Liver (tissue), 9 donors: Measurements from ENCODE around the gene NOD1. TPM values are rescaled to one million over a fixed set of nuclear protein-coding genes. Genes with fewer than 3 reads are reported as not detected.
A peak's percentile ranks its signal among the peaks of the same experiment; 100 is the strongest.

Source experiments
- DNase-seq: peaks from one replicate; pipeline ENCODE4 v3.0.0-alpha.2; 2017; ENCODE audit warnings: low spot score
- H3K27ac ChIP-seq, 2 donors: one replicate each; pipeline ENCODE4 v1.7.0; 2013; ENCODE audit warnings: inconsistent platforms in 2 of 2, low read length in 2 of 2, control low read depth in 1 of 2, low read depth in 1 of 2, mild to moderate bottlenecking in 1 of 2
- H3K27me3 ChIP-seq, 4 donors: one replicate each; pipeline versions ENCODE4 v1.6.1 to v1.7.0; 2013; ENCODE audit warnings: low read length in 3 of 4, inconsistent platforms in 1 of 4, mild to moderate bottlenecking in 1 of 4, moderate library complexity in 1 of 4; ENCODE audit not compliant: control insufficient read depth in 4 of 4, insufficient read depth in 4 of 4
- H3K36me3 ChIP-seq, 4 donors: one replicate each; pipeline versions ENCODE4 v1.6.1 to v1.7.0; 2013; ENCODE audit warnings: low read length in 3 of 4, mild to moderate bottlenecking in 3 of 4, low read depth in 1 of 4, moderate library complexity in 1 of 4; ENCODE audit not compliant: control insufficient read depth in 4 of 4, insufficient read depth in 3 of 4
- H3K4me1 ChIP-seq, 4 donors: one replicate each; pipeline versions ENCODE4 v1.6.1 to v1.7.0; 2013; ENCODE audit warnings: low read length in 3 of 4, mild to moderate bottlenecking in 3 of 4, moderate library complexity in 1 of 4; ENCODE audit not compliant: control insufficient read depth in 4 of 4, insufficient read depth in 4 of 4
- H3K4me3 ChIP-seq, 3 donors: one replicate each; pipeline versions ENCODE4 v1.6.1 to v1.7.0; 2013; ENCODE audit warnings: low read length in 3 of 3, control low read depth in 1 of 3, low read depth in 1 of 3, mild to moderate bottlenecking in 1 of 3
- H3K9ac ChIP-seq, 2 donors: one replicate each; pipeline ENCODE4 v1.7.0; 2013; ENCODE audit warnings: low read length in 2 of 2, mild to moderate bottlenecking in 2 of 2, moderate library complexity in 2 of 2, control low read depth in 1 of 2, low read depth in 1 of 2
- H3K9me3 ChIP-seq, 4 donors: one replicate each; pipeline versions ENCODE4 v1.6.1 to v1.7.0; 2013; ENCODE audit warnings: low read length in 3 of 4; ENCODE audit not compliant: control insufficient read depth in 4 of 4
- ATF3 ChIP-seq: IDR thresholded peaks from 2 replicates; pipeline ENCODE4 v1.6.1; 2016; ENCODE audit warnings: antibody characterized with exemption
- CTCF ChIP-seq: fragments of 150-350 bp; IDR thresholded peaks from 2 replicates; pipeline ENCODE4 v1.5.1; 2017; ENCODE audit warnings: improper control_type of control experiment, low read depth, low read length; ENCODE audit not compliant: missing input control
- EGR1 ChIP-seq, 2 donors: IDR thresholded peaks; 2 replicates each; pipeline ENCODE4 v1.6.1; 2016 to 2018; ENCODE audit warnings: antibody characterized with exemption in 2 of 2, low read depth in 2 of 2
- FOXA1 ChIP-seq: IDR thresholded peaks from 2 replicates; pipeline ENCODE4 v1.6.1; 2016; ENCODE audit warnings: antibody characterized with exemption
- FOXA2 ChIP-seq: IDR thresholded peaks from 2 replicates; pipeline ENCODE4 v1.6.1; 2016; ENCODE audit warnings: antibody characterized with exemption
- GABPA ChIP-seq, 2 donors: IDR thresholded peaks in 1 of 2; conservative IDR thresholded peaks in 1 of 2; 2 replicates each; pipeline ENCODE4 v1.6.1; 2016; ENCODE audit warnings: antibody characterized with exemption in 2 of 2, mild to moderate bottlenecking in 1 of 2, moderate library complexity in 1 of 2
- HNF4A ChIP-seq, 2 donors: conservative IDR thresholded peaks; 2 replicates each; pipeline ENCODE4 v1.6.1; 2016; ENCODE audit warnings: antibody characterized with exemption in 2 of 2, mild to moderate bottlenecking in 2 of 2
- HNF4G ChIP-seq: IDR thresholded peaks from 2 replicates; pipeline ENCODE4 v1.6.1; 2016; ENCODE audit warnings: antibody characterized with exemption
- JUND ChIP-seq, 2 donors: IDR thresholded peaks; 2 replicates each; pipeline ENCODE4 v1.6.1; 2016; ENCODE audit warnings: antibody characterized with exemption in 2 of 2
- MAX ChIP-seq: IDR thresholded peaks from 2 replicates; pipeline ENCODE4 v1.6.1; 2016; ENCODE audit warnings: antibody characterized with exemption
- RAD21 ChIP-seq, 2 donors: IDR thresholded peaks; 2 replicates each; pipeline ENCODE4 v1.6.1; 2016; ENCODE audit warnings: antibody characterized with exemption in 2 of 2, mild to moderate bottlenecking in 2 of 2
- REST ChIP-seq: IDR thresholded peaks from 2 replicates; pipeline ENCODE4 v1.6.1; 2016; ENCODE audit warnings: antibody characterized with exemption, mild to moderate bottlenecking
- SP1 ChIP-seq: IDR thresholded peaks from 2 replicates; pipeline ENCODE4 v1.6.1; 2018; ENCODE audit warnings: antibody characterized with exemption, mild to moderate bottlenecking
- YY1 ChIP-seq: IDR thresholded peaks from 2 replicates; pipeline ENCODE4 v1.6.1; 2016; ENCODE audit warnings: antibody characterized with exemption, mild to moderate bottlenecking
- ZBTB33 ChIP-seq: IDR thresholded peaks from 2 replicates; pipeline ENCODE4 v1.6.1; 2016; ENCODE audit warnings: antibody characterized with exemption
- WGBS: extraction: QIAGEN DNeasy Blood & Tissue Kit; methylation state at CpG from one replicate; pipeline ENCODE4 v1.1.7; 2013; 5-methylcytosine and 5-hydroxymethylcytosine counted together
- polyA plus RNA-seq, 2 donors: library from polyadenylated mRNA; stranded (reverse) in 1 of 2; unstranded in 1 of 2; fragments of 200-250 nt in 1 of 2; fragments of >200 nt in 1 of 2; fragmentation: Nextera tagmentation in 1 of 2; extraction: Ambion mirVana in 1 of 2; gene quantifications; one replicate each; pipeline versions ENCODE4 v1.2.1 to v1.2.3, GENCODE V29; 2013 to 2015
- total RNA-seq, 2 donors: library from RNA; depleted of rRNA; stranded (reverse); fragments of >200 nt; gene quantifications; one replicate each; pipeline ENCODE4 v1.2.3, GENCODE V29; 2014
- donor health status: healthy.
- donor health status: healthy.
- donor health status: healthy.
- donor health status: healthy.
- donor health status: healthy.

NOD1 gene
- total and polyA plus RNA-seq, 4 donors, result 1.7 to 3.5 (median 2.0) TPM

GRCh38 chr7:30524545-30524944 lies 46.0 kb upstream of the NOD1 start:
- H3K27me3 ChIP-seq, result no peaks in the 10 kb centered on the region
- H3K4me3 ChIP-seq, result no peak overlapping the region
- DNase-seq, result no peak
- no peak overlapping the region for H3K27ac ChIP-seq
- no peaks in the 10 kb centered on the region for H3K36me3 ChIP-seq
- no peak overlapping the region for H3K9ac ChIP-seq
- H3K9me3 ChIP-seq, result no peaks in the 10 kb centered on the region
- H3K4me1 ChIP-seq, result no peaks in the 10 kb centered on the region
- TF ChIP-seq CTCF (no peak), HNF4G (no peak), RAD21 (IDR thresholded peaks at IDR 0.05) (peak in 1 of 2 donors; percentile 14), HNF4A (conservative IDR thresholded peaks at IDR 0.05) (peak in 1 of 2 donors; percentile 17)
- WGBS, result 19% methylated on average over 2 of the region's 2 CpGs

- H3K4me1 ChIP-seq, result no peaks in the 10 kb centered on the region
- no peak for DNase-seq
- H3K27ac ChIP-seq, result no peak overlapping the region
- no peaks in the 10 kb centered on the region for H3K36me3 ChIP-seq
- H3K4me3 ChIP-seq, result no peak overlapping the region
- H3K27me3 ChIP-seq, result no peaks in the 10 kb centered on the region
- TF ChIP-seq GABPA (IDR thresholded peaks at IDR 0.05 in 1 of 2, conservative IDR thresholded peaks at IDR 0.05 in 1 of 2) (no peak), ZBTB33 (no peak), ATF3 (no peak), CTCF (no peak), REST (no peak), EGR1 (IDR thresholded peaks at IDR 0.05; ENCODE audit: low read depth in 2 of 2) (no peak), SP1 (no peak), FOXA1 (no peak), RAD21 (IDR thresholded peaks at IDR 0.05) (no peak), YY1 (no peak), FOXA2 (no peak), JUND (IDR thresholded peaks at IDR 0.05) (no peak), MAX (no peak)
- H3K9ac ChIP-seq, result no peak overlapping the region
- 96% methylated on average over 2 of the region's 2 CpGs for WGBS
- no peaks in the 10 kb centered on the region for H3K9me3 ChIP-seq
Observed at GRCh38 chr7:30523466-30523865, 44.9 kb upstream of the NOD1 start.
